GM12892 (cell line): ENCODE results near the gene MKRN2OS.

Experiments
- DNase-seq: peaks from one replicate; pipeline ENCODE4 v3.0.0; 2011; ENCODE audit not compliant: insufficient read length
- FAIRE-seq: peaks from 2 replicates; lab custom pipeline; 2011; peaks lifted over from hg19 to GRCh38; lab: Jason Lieb, UNC
- POLR2A ChIP-seq: IDR thresholded peaks from 2 replicates; pipeline ENCODE4 v1.6.1; 2011; ENCODE audit warnings: low read depth, low read length, control low read depth
- POLR2AphosphoS5 ChIP-seq: IDR thresholded peaks from 2 replicates; pipeline ENCODE4 v1.6.1; 2011; ENCODE audit warnings: low read depth, low read length, control low read depth
- TAF1 ChIP-seq: IDR thresholded peaks from 2 replicates; pipeline ENCODE4 v1.6.1; 2011; ENCODE audit warnings: low read depth, mild to moderate bottlenecking, control low read depth, low read length, borderline replicate concordance

MKRN2OS gene

GRCh38 chr3:12532182-12532581 is 13.1 kb downstream of the MKRN2OS start:
- DNase-seq (no peak), FAIRE-seq (no peak)
- TF ChIP-seq TAF1 (no peak), POLR2A (no peak)

- no peak for FAIRE-seq
- DNase-seq: no peak
- TF ChIP-seq POLR2AphosphoS5: no peak
- no peak for TF ChIP-seq TAF1
- no peak for TF ChIP-seq POLR2A
Observed at GRCh38 chr3:12527757-12528143, 17.5 kb downstream of the MKRN2OS start.

GRCh38 chr3:12522721-12523120 is 22.6 kb downstream of the MKRN2OS start:
- no peak for TF ChIP-seq POLR2A
- TF ChIP-seq TAF1: no peak
- no peak for TF ChIP-seq POLR2AphosphoS5
- FAIRE-seq: no peak
- DNase-seq: no peak

- FAIRE-seq (no peak), DNase-seq (no peak)
- TF ChIP-seq POLR2A: no peak
- no peak for TF ChIP-seq POLR2AphosphoS5
- TF ChIP-seq TAF1: no peak
Observed at GRCh38 chr3:12521010-12521409, 24.3 kb downstream of the MKRN2OS start.

- FAIRE-seq (no peak), DNase-seq (no peak)
- TF ChIP-seq POLR2AphosphoS5: no peak
- TF ChIP-seq TAF1: no peak
- no peak for TF ChIP-seq POLR2A
Observed at GRCh38 chr3:12518261-12519028, 26.9 kb downstream of the MKRN2OS start.

GRCh38 chr3:12516873-12517272 is 28.4 kb downstream of the MKRN2OS start:
- DNase-seq (no peak), FAIRE-seq (no peak)
- TF ChIP-seq TAF1 (no peak), POLR2AphosphoS5 (no peak), POLR2A (no peak)

GRCh38 chr3:12515631-12516030 is 29.7 kb downstream of the MKRN2OS start:
- no peak for FAIRE-seq
- TF ChIP-seq POLR2A (no peak), TAF1 (no peak), POLR2AphosphoS5 (no peak)
- DNase-seq: no peak

- no peak for DNase-seq
- TF ChIP-seq POLR2AphosphoS5 (no peak), TAF1 (no peak), POLR2A (no peak)
- no peak for FAIRE-seq
Observed at GRCh38 chr3:12513694-12514446, 31.4 kb downstream of the MKRN2OS start.

- DNase-seq (no peak), FAIRE-seq (no peak)
- no peak for TF ChIP-seq TAF1
- no peak for TF ChIP-seq POLR2AphosphoS5
- TF ChIP-seq POLR2A: no peak
Observed at GRCh38 chr3:12512534-12513118, 32.7 kb downstream of the MKRN2OS start.

- no peak for FAIRE-seq
- no peak for DNase-seq
- TF ChIP-seq TAF1 (no peak), POLR2A (no peak), POLR2AphosphoS5 (no peak)
Observed at GRCh38 chr3:12509466-12509865, 35.8 kb downstream of the MKRN2OS start.

- DNase-seq (no peak), FAIRE-seq (no peak)
- TF ChIP-seq POLR2A: no peak
- no peak for TF ChIP-seq TAF1
- TF ChIP-seq POLR2AphosphoS5: no peak
Observed at GRCh38 chr3:12508291-12508700, 37.0 kb downstream of the MKRN2OS start.
